IMR-90 (cell line): Measurements from ENCODE around the gene MRPL4.

Source experiments
- CEBPB ChIP-seq: IDR thresholded peaks from 2 replicates; pipeline ENCODE4 v1.6.1; 2012; ENCODE audit warnings: low read depth, low read length, improper control_type of control experiment
- CTCF ChIP-seq: conservative IDR thresholded peaks from 2 replicates; pipeline ENCODE4 v1.5.1; 2012; ENCODE audit warnings: mild to moderate bottlenecking, low read depth, low read length, improper control_type of control experiment

- no peak for TF ChIP-seq CTCF
- TF ChIP-seq CEBPB = no peak
Measured at GRCh38 chr19:10252707-10253106, 693 bp downstream of the MRPL4 start.
